ENCODE measurements around the gene CCDC93. TPM values are rescaled to one million over a fixed set of nuclear protein-coding genes. Genes with fewer than 3 reads are reported as not detected.

The CCDC93 gene
- polyA plus RNA-seq, 1 donor (not counting 4 experiments of a cell fraction or from before 2014, with no cell fraction given): 21.3 TPM

GRCh38 chr2:118049140-118049815 lies 35.4 kb upstream of the CCDC93 start:
- FAIRE-seq: no peak
- no peak overlapping the region for H3K27ac ChIP-seq (ENCODE audit: control insufficient read depth, insufficient read depth, low read length)
- H3K9me3 ChIP-seq (ENCODE audit: control insufficient read depth, low read depth, low read length): no peaks in the 10 kb centered on the region
- H3K4me1 ChIP-seq (ENCODE audit: control insufficient read depth, extremely low read depth, insufficient read depth, low read length): peaks cover 9% of the 10 kb centered on the region
- no peaks in the 10 kb centered on the region for H3K27me3 ChIP-seq (ENCODE audit: control insufficient read depth, extremely low read depth, insufficient read depth, low read length)
- H3K4me3 ChIP-seq (ENCODE audit: control insufficient read depth in 2 of 3, extremely low read depth in 1 of 3, insufficient read depth in 2 of 3, low read depth in 1 of 3, low read length in 3 of 3): no peak overlapping the region
- TF ChIP-seq CTCF (optimal IDR thresholded peaks at IDR 0.05 in 1 of 3, IDR thresholded peaks at IDR 0.05 in 1 of 3, conservative IDR thresholded peaks at IDR 0.05 in 1 of 3; ENCODE audit: extremely low read depth in 1 of 3, insufficient read depth in 2 of 3, low read length in 3 of 3): no peak
- TF ChIP-seq EZH2 (IDR thresholded peaks at IDR 0.05; ENCODE audit: low read length): no peak
- H3K79me2 ChIP-seq (ENCODE audit: control insufficient read depth, insufficient read depth, low read length): no peaks in the 10 kb centered on the region
- H3K9ac ChIP-seq (ENCODE audit: control insufficient read depth, extremely low read depth, insufficient read depth, low read length): no peak overlapping the region
- H3K4me2 ChIP-seq (ENCODE audit: control insufficient read depth, extremely low read depth, insufficient read depth, low read depth, low read length): no peak overlapping the region
- dilution Hi-C loops (cut with MboI; ENCODE audit: extremely low pct_ligation_motif_present, low sequenced_read_pairs): no loop called here
- no peaks in the 10 kb centered on the region for H4K20me1 ChIP-seq (ENCODE audit: control insufficient read depth, extremely low read depth, insufficient read depth, low read length)
- H3K9me1 ChIP-seq (ENCODE audit: control insufficient read depth, extremely low read depth, insufficient read depth, low read length): no peaks in the 10 kb centered on the region
- H2AFZ ChIP-seq (ENCODE audit: control insufficient read depth, low read length): no peak overlapping the region
- no peaks in the 10 kb centered on the region for H3K36me3 ChIP-seq (ENCODE audit: control insufficient read depth in 2 of 2, extremely low read depth in 1 of 2, insufficient read depth in 2 of 2, low read length in 2 of 2)
- no peak for DNase-seq (ENCODE audit: low read depth, low spot score)

GRCh38 chr2:118048401-118048800 lies 34.5 kb upstream of the CCDC93 start:
- no peaks in the 10 kb centered on the region for H3K27me3 ChIP-seq (ENCODE audit: control insufficient read depth, extremely low read depth, insufficient read depth, low read length)
- H3K9ac ChIP-seq (ENCODE audit: control insufficient read depth, extremely low read depth, insufficient read depth, low read length): no peak overlapping the region
- peak; percentile 56 for FAIRE-seq
- dilution Hi-C loops (cut with MboI; ENCODE audit: extremely low pct_ligation_motif_present, low sequenced_read_pairs): no loop called here
- H3K4me1 ChIP-seq (ENCODE audit: control insufficient read depth, extremely low read depth, insufficient read depth, low read length): peaks cover 9% of the 10 kb centered on the region
- H3K9me3 ChIP-seq (ENCODE audit: control insufficient read depth, low read depth, low read length): no peaks in the 10 kb centered on the region
- H4K20me1 ChIP-seq (ENCODE audit: control insufficient read depth, extremely low read depth, insufficient read depth, low read length): no peaks in the 10 kb centered on the region
- no peaks in the 10 kb centered on the region for H3K79me2 ChIP-seq (ENCODE audit: control insufficient read depth, insufficient read depth, low read length)
- H3K36me3 ChIP-seq (ENCODE audit: control insufficient read depth in 2 of 2, extremely low read depth in 1 of 2, insufficient read depth in 2 of 2, low read length in 2 of 2): no peaks in the 10 kb centered on the region
- H2AFZ ChIP-seq (ENCODE audit: control insufficient read depth, low read length): no peak overlapping the region
- no peak overlapping the region for H3K27ac ChIP-seq (ENCODE audit: control insufficient read depth, insufficient read depth, low read length)
- no peak for TF ChIP-seq CTCF (optimal IDR thresholded peaks at IDR 0.05 in 1 of 3, IDR thresholded peaks at IDR 0.05 in 1 of 3, conservative IDR thresholded peaks at IDR 0.05 in 1 of 3; ENCODE audit: extremely low read depth in 1 of 3, insufficient read depth in 2 of 3, low read length in 3 of 3)
- TF ChIP-seq EZH2 (IDR thresholded peaks at IDR 0.05; ENCODE audit: low read length): no peak
- no peak for DNase-seq (ENCODE audit: low read depth, low spot score)
- H3K4me3 ChIP-seq (ENCODE audit: control insufficient read depth in 2 of 3, extremely low read depth in 1 of 3, insufficient read depth in 2 of 3, low read depth in 1 of 3, low read length in 3 of 3): no peak overlapping the region
- no peaks in the 10 kb centered on the region for H3K9me1 ChIP-seq (ENCODE audit: control insufficient read depth, extremely low read depth, insufficient read depth, low read length)
- H3K4me2 ChIP-seq (ENCODE audit: control insufficient read depth, extremely low read depth, insufficient read depth, low read depth, low read length): no peak overlapping the region
